Measurements from ENCODE around the gene MYRF. TPM values are rescaled to one million over a fixed set of nuclear protein-coding genes. Genes with fewer than 3 reads are reported as not detected.

The MYRF gene
- total RNA-seq, 1 donor from 2014 or later, result 1.9 TPM

DNA sequence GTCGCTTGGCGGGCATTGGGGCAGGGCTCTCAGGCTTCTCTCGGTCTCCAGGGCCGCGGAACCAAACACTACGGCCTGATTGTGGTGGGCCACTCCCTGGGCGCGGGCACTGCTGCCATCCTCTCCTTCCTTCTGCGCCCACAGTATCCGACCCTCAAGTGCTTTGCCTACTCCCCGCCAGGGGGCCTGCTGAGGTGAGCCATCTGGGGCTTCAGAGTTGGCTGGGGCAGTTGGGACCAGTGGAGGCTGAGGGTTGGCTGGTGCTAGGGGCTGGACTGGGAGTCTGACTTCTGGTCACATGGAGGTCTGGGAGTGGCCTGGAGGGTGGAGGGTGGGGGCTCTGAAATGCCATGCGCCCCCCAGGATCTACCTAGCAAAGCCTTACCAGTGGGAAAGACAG, 15.3 kb upstream of the MYRF start:
- H3K27me3 Mint-ChIP-seq (ENCODE audit: insufficient read depth, low read depth), result peaks cover 6% of the 10 kb centered on the region
- no peaks in the 10 kb centered on the region for H3K36me3 ChIP-seq
- no peak for DNase-seq (ENCODE audit: low spot score)

DNA sequence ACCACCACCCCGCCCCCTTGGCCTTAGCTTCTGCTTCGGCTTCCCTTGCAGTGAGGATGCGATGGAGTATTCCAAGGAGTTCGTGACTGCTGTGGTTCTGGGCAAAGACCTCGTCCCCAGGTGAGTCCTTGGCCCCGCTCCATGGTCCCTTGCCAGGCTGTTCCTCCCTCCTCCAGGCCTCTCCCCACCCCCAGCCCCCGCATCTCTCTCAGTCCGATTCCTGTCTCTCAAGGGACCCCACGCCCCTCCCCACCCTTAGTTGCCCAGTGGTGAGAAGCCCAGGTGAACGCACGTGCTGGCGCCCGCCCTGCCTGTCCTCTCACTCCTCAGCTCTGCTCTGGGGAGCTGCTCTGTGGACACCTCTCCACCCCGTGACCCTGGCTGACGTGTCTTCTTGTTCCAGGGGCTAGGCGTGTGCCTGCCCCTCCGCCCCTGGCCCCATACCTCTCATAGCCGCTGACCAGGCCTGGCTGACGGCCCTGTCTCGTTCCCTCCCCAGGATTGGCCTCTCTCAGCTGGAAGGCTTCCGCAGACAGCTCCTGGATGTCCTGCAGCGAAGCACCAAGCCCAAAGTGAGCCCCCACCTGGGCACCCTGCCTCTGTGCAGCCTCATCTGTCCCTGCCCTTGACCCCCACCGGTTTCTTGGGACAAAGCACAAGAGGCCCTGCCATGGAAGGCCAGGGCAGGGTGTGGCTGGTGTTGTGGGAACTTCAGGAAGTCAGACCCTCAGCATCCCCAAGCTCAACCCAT, 14.6 kb upstream of the MYRF start:
- Histone ChIP-seq H3K27ac (no peak overlapping the region), H3K36me3 (no peaks in the 10 kb centered on the region), H3K27me3 (no peaks in the 10 kb centered on the region), H3K9ac (no peak overlapping the region), H3K79me2 (ENCODE audit: low read depth) (no peaks in the 10 kb centered on the region), H2AFZ (replicated peaks) (no peak overlapping the region), H3K4me1 (no peaks in the 10 kb centered on the region), H3K4me3 (no peak overlapping the region), H3K4me2 (no peak overlapping the region), H3K9me3 (ENCODE audit: low read depth) (no peaks in the 10 kb centered on the region), H4K20me1 (ENCODE audit: low read depth) (peaks cover 5% of the 10 kb centered on the region), H3F3A (ENCODE audit: low read depth) (no peaks in the 10 kb centered on the region)
- TF ChIP-seq EZH2phosphoT487 (IDR thresholded peaks at IDR 0.05) (no peak), EZH2 (IDR thresholded peaks at IDR 0.05) (no peak)
- TF ChIP-seq, protein P1, sequence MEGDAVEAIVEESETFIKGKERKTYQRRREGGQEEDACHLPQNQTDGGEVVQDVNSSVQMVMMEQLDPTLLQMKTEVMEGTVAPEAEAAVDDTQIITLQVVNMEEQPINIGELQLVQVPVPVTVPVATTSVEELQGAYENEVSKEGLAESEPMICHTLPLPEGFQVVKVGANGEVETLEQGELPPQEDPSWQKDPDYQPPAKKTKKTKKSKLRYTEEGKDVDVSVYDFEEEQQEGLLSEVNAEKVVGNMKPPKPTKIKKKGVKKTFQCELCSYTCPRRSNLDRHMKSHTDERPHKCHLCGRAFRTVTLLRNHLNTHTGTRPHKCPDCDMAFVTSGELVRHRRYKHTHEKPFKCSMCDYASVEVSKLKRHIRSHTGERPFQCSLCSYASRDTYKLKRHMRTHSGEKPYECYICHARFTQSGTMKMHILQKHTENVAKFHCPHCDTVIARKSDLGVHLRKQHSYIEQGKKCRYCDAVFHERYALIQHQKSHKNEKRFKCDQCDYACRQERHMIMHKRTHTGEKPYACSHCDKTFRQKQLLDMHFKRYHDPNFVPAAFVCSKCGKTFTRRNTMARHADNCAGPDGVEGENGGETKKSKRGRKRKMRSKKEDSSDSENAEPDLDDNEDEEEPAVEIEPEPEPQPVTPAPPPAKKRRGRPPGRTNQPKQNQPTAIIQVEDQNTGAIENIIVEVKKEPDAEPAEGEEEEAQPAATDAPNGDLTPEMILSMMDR (IDR thresholded peaks at IDR 0.05), result no peak
- peaks cover 8% of the 10 kb centered on the region for H3K4me1 Mint-ChIP-seq
- H3K4me3 Mint-ChIP-seq, result no peak overlapping the region
- no peak overlapping the region for H3K27ac Mint-ChIP-seq
- peaks cover 6% of the 10 kb centered on the region for H3K27me3 Mint-ChIP-seq (ENCODE audit: insufficient read depth, low read depth)
- H3K36me3 Mint-ChIP-seq, result no peaks in the 10 kb centered on the region
- DNase-seq (ENCODE audit: low spot score), result no peak
- H3K9me3 Mint-ChIP-seq, result no peaks in the 10 kb centered on the region

More for the DNA sequence above, 15.3 kb upstream of the MYRF start:
- H3K36me3 Mint-ChIP-seq, result no peaks in the 10 kb centered on the region
- H3K4me2 ChIP-seq, result no peak overlapping the region
- H3K4me3 Mint-ChIP-seq, result no peak overlapping the region
- H2AFZ ChIP-seq (replicated peaks), result no peak overlapping the region
- H3K9ac ChIP-seq, result no peak overlapping the region
- no peak overlapping the region for H3K4me3 ChIP-seq
- H3K9me3 Mint-ChIP-seq, result no peaks in the 10 kb centered on the region
- no peak overlapping the region for H3K27ac ChIP-seq
- H3K9me3 ChIP-seq (ENCODE audit: low read depth), result no peaks in the 10 kb centered on the region
- H3K4me1 Mint-ChIP-seq, result peaks cover 8% of the 10 kb centered on the region
- H3K4me1 ChIP-seq, result no peaks in the 10 kb centered on the region
- no peak for TF ChIP-seq EZH2phosphoT487 (IDR thresholded peaks at IDR 0.05)
- TF ChIP-seq, protein P1 (IDR thresholded peaks at IDR 0.05), result no peak
- TF ChIP-seq EZH2 (IDR thresholded peaks at IDR 0.05), result no peak
- H4K20me1 ChIP-seq (ENCODE audit: low read depth), result peaks cover 6% of the 10 kb centered on the region
- H3F3A ChIP-seq (ENCODE audit: low read depth), result no peaks in the 10 kb centered on the region
- H3K27ac Mint-ChIP-seq, result no peak overlapping the region
- H3K27me3 ChIP-seq, result no peaks in the 10 kb centered on the region
- H3K79me2 ChIP-seq (ENCODE audit: low read depth), result no peaks in the 10 kb centered on the region

DNA sequence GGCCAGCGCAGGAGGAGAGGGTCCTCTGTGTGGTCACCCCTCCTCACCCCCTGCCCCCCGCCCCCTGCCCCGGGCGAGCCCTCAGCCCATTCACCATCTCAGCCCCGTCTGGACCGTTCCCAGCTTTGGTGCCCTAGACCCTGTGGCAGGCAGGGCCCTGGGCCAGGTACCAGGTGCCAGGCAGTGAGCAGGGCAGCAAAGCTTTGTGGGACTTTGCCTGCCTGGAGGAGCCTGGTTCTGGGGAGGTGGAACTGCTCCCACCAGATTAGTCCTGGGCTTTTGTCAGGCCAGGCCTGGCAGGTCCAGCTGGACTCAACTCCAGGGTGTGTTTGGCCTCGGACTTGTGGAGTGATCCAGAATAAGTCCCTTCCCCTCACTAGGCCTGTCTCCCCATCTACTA, 13.7 kb upstream of the MYRF start:
- H3K36me3 Mint-ChIP-seq, result no peaks in the 10 kb centered on the region
- H3K36me3 ChIP-seq, result no peaks in the 10 kb centered on the region
- H3K9me3 Mint-ChIP-seq, result no peaks in the 10 kb centered on the region
- H3F3A ChIP-seq (ENCODE audit: low read depth), result no peaks in the 10 kb centered on the region
- no peaks in the 10 kb centered on the region for H3K79me2 ChIP-seq (ENCODE audit: low read depth)
- H3K4me1 Mint-ChIP-seq, result peaks cover 3% of the 10 kb centered on the region
- H3K9me3 ChIP-seq (ENCODE audit: low read depth), result no peaks in the 10 kb centered on the region
- peaks cover 2% of the 10 kb centered on the region for H3K27me3 Mint-ChIP-seq (ENCODE audit: insufficient read depth, low read depth)
- DNase-seq (ENCODE audit: low spot score), result no peak
- H3K27ac Mint-ChIP-seq, result peak overlapping the region; percentile 63
- H3K27me3 ChIP-seq, result no peaks in the 10 kb centered on the region
- no peak overlapping the region for H3K4me3 Mint-ChIP-seq
- H3K4me1 ChIP-seq, result no peaks in the 10 kb centered on the region
- no peak overlapping the region for H3K9ac ChIP-seq
- H3K27ac ChIP-seq, result no peak overlapping the region
- no peak for TF ChIP-seq EZH2phosphoT487 (IDR thresholded peaks at IDR 0.05)
- H3K4me2 ChIP-seq, result no peak overlapping the region
- no peaks in the 10 kb centered on the region for H4K20me1 ChIP-seq (ENCODE audit: low read depth)
- H2AFZ ChIP-seq (replicated peaks), result no peak overlapping the region
- H3K4me3 ChIP-seq, result no peak overlapping the region

DNA sequence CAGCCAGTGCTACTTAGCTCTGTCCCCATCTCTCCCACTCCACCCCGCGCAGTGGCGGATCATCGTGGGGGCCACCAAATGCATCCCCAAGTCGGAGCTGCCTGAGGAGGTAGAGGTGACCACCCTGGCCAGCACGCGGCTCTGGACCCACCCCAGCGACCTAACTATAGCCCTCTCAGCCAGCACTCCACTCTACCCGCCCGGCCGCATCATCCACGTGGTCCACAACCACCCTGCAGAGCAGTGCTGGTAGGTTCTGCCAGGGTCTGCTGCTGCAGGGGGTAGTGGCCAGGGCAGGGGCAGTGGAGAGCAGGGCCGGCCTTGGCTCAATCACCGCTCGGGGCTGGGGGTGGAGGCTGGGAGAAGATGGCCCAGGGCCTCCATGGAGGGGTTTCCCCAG, 13.0 kb upstream of the MYRF start:
- no peak overlapping the region for H3K27ac Mint-ChIP-seq
- Histone ChIP-seq H3K9ac (no peak overlapping the region), H3K27ac (no peak overlapping the region), H3K79me2 (ENCODE audit: low read depth) (no peaks in the 10 kb centered on the region), H3F3A (ENCODE audit: low read depth) (no peaks in the 10 kb centered on the region), H2AFZ (replicated peaks) (no peak overlapping the region), H3K27me3 (no peaks in the 10 kb centered on the region), H3K9me3 (ENCODE audit: low read depth) (no peaks in the 10 kb centered on the region), H4K20me1 (ENCODE audit: low read depth) (no peaks in the 10 kb centered on the region), H3K4me2 (no peak overlapping the region), H3K4me3 (no peak overlapping the region), H3K36me3 (no peaks in the 10 kb centered on the region), H3K4me1 (no peaks in the 10 kb centered on the region)
- no peak for DNase-seq (ENCODE audit: low spot score)
- peaks cover 3% of the 10 kb centered on the region for H3K4me1 Mint-ChIP-seq
- H3K9me3 Mint-ChIP-seq, result no peaks in the 10 kb centered on the region
- no peak for TF ChIP-seq EZH2phosphoT487 (IDR thresholded peaks at IDR 0.05)
- TF ChIP-seq EZH2 (IDR thresholded peaks at IDR 0.05), result no peak
- TF ChIP-seq, protein P1 (IDR thresholded peaks at IDR 0.05), result no peak
- H3K4me3 Mint-ChIP-seq, result no peak overlapping the region
- H3K36me3 Mint-ChIP-seq, result no peaks in the 10 kb centered on the region
- peaks cover 2% of the 10 kb centered on the region for H3K27me3 Mint-ChIP-seq (ENCODE audit: insufficient read depth, low read depth)

All from neural progenitor cell (in vitro differentiated cells).